Activated CD4-positive, alpha-beta T cell treated with anti-CD3 and anti-CD28 coated beads, Interleukin-2, amount 10 ng/mL, durations not matched to agents 24 days and 14 days (primary cell): ENCODE data around the gene TMEM192. TPM values are rescaled to one million over a fixed set of nuclear protein-coding genes. Genes with fewer than 3 reads are reported as not detected.

Experiments used
- total RNA-seq: library from RNA; stranded (reverse); gene quantifications from 2 replicates; pipeline ENCODE4 v1.2.3, GENCODE V29; 2022

TMEM192 gene
- total RNA-seq, 1 donor from 2014 or later, result 10.0 TPM

Other genes with a start within 250 kb of the TMEM192 start
- gene APELA, start 235.7 kb downstream of the TMEM192 start, total RNA-seq, result not detected in 2 replicates
- 3.4 and 3.7 TPM in 2 replicates for gene TRIM61, start 135.2 kb downstream of the TMEM192 start, total RNA-seq
- gene TRIM60, start 80.9 kb downstream of the TMEM192 start, total RNA-seq, result not detected in 2 replicates
- gene TRIM75, start 59.0 kb downstream of the TMEM192 start, total RNA-seq, result not detected in 2 replicates
- gene KLHL2, start 94.7 kb upstream of the TMEM192 start, total RNA-seq, result 39.5 and 42.7 TPM in 2 replicates
- 82.0 and 82.3 TPM in 2 replicates for gene MSMO1, start 214.8 kb upstream of the TMEM192 start, total RNA-seq